HFF-Myc (cell line): ENCODE data around the gene CUX1.

Experiments used
- DNase-seq: peaks from one replicate; pipeline ENCODE4 v3.0.0-alpha.2; 2011; ENCODE audit warnings: low read depth; ENCODE audit errors: extremely low read depth
- H3K4me3 ChIP-seq: replicated peaks from 2 replicates; pipeline ENCODE4 v1.5.1; 2011; ENCODE audit warnings: low read depth, mild to moderate bottlenecking, control low read depth, low read length
- TF ChIP-seq, protein P1 (sequence below): IDR thresholded peaks from 2 replicates; pipeline ENCODE4 v1.5.1; 2012; ENCODE audit warnings: mild to moderate bottlenecking, low read depth, low read length, control low read depth; ENCODE audit errors: missing control alignments

CUX1 gene

DNA sequence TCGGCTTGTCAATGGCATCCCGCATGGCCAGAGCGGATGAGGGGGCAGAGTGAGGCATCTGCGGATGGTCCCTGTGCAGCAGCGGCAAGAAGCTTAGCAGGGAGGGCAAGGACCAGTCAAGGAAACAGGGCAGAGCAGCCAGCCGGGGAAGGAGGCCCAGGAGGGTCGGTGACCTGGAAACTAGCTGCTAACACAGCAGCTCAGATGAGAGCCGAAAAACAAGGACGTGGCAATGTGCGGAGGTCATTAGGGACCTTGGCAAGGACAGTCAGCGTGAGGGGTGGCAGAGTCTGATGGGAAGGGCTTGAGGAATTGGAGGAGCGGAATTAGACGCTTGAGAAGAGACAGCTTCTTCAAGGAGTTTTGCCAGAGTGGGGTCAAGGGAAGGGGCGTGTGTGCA lies 449.1 kb downstream of the CUX1 start:
- DNase-seq, result no peak
- no peak overlapping the region for H3K4me3 ChIP-seq
- TF ChIP-seq, protein P1, sequence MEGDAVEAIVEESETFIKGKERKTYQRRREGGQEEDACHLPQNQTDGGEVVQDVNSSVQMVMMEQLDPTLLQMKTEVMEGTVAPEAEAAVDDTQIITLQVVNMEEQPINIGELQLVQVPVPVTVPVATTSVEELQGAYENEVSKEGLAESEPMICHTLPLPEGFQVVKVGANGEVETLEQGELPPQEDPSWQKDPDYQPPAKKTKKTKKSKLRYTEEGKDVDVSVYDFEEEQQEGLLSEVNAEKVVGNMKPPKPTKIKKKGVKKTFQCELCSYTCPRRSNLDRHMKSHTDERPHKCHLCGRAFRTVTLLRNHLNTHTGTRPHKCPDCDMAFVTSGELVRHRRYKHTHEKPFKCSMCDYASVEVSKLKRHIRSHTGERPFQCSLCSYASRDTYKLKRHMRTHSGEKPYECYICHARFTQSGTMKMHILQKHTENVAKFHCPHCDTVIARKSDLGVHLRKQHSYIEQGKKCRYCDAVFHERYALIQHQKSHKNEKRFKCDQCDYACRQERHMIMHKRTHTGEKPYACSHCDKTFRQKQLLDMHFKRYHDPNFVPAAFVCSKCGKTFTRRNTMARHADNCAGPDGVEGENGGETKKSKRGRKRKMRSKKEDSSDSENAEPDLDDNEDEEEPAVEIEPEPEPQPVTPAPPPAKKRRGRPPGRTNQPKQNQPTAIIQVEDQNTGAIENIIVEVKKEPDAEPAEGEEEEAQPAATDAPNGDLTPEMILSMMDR, result no peak

GRCh38 chr7:102268635-102269034 lies 451.2 kb downstream of the CUX1 start:
- DNase-seq, result no peak
- TF ChIP-seq, protein P1, result no peak
- H3K4me3 ChIP-seq, result no peak overlapping the region

- DNase-seq, result no peak
- TF ChIP-seq, protein P1, result no peak
Measured at GRCh38 chr7:102270178-102270887, 452.9 kb downstream of the CUX1 start.

DNA sequence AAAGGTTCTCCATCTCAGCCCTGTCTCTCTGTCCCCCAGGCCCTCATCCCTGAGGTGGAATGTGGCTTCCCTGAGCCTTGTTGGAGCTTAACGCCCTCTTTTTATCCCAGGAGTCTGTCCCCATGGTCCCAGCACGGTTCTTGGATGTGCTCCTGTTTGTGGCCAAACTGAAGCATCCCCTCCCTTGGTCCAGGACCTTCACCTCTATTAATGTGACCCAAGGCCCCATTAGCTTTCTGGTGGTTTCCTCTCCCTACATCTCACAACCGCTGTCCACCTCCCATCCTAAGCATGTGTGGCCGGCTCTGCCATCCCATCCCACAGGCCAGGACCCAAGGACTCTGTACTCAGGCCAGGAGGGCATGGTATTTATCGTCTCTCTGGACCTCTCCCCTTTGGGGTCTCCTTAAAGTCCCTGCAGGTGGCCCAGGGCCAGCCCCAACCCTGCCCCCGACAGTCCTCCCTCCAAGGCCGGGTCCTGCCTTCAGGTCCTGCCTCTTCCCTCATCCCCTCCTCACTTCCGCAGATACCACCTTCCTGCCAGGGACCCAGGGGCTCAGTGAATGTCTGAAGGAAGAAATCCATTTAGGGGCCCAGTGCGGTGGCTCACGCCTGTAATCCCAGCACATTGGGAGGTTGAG lies 453.9 kb downstream of the CUX1 start:
- no peak for DNase-seq
- TF ChIP-seq, protein P1, result no peak
- no peak overlapping the region for H3K4me3 ChIP-seq

More at GRCh38 chr7:102270178-102270887, 452.9 kb downstream of the CUX1 start:
- H3K4me3 ChIP-seq, result no peak overlapping the region

GRCh38 chr7:102272075-102272916 lies 454.9 kb downstream of the CUX1 start:
- TF ChIP-seq, protein P1, result peak; percentile 94
- no peak for DNase-seq
- no peak overlapping the region for H3K4me3 ChIP-seq

DNA sequence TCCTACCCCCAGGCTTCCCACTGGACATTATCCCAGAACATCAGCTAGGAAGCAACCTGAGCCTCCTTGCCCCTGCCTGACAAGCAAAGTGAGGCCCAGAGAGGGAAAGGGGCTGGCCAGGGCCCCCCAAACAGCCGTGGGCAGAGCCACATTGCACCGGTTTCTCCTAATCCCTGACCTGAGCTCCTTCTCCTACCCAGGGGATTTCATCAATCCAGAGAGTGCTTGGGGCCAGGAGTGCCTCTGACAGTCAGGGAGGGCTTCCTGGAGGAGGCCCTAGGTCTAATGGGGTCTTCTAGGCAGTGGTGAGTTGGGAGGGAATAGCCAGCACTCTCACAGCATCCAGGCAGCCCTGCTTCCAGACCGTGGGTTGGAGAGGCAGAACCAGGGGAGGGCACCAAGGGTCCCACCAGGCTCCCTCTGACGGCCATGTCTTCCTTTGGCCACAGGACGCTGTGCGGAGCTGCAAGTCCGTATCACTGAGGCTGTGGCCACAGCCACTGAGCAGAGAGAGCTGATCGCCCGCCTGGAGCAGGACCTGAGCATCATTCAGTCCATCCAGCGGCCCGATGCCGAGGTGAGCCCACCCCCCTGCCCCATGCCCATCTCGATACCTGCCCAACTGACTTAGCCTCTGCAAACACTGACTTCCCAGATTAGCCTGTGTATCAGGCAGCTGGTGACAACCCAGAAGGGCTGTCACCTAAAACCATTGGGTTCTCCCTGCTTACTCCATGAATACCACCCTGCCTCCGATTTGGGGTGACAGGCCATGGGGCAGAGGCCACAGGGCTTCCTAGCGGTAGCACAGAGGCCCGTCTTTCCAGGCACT lies 455.7 kb downstream of the CUX1 start:
- no peak overlapping the region for H3K4me3 ChIP-seq
- DNase-seq, result no peak
- TF ChIP-seq, protein P1, result no peak
